ENCODE results near the gene STK26.

Gene STK26

DNA sequence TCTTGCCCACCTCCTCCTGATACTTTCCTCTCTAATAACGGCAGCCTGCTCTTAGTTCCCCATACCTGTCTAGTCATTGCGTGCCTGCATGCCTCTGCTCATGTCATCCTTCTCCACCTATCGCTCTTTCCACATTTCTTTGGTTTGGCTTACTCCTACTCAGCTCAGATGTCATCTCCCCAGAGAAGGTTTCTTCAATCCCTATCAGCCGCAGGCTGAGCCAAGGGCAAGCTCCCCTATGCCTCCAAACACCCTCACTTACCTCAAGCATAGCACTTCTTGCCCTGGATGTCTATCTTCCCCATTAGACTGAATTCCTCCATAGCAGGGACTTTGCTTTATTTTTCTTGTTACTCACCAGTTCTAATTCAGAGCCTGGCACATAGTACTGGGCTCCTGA, 78.1 kb downstream of the STK26 start:
- FAIRE-seq = no peak

DNA sequence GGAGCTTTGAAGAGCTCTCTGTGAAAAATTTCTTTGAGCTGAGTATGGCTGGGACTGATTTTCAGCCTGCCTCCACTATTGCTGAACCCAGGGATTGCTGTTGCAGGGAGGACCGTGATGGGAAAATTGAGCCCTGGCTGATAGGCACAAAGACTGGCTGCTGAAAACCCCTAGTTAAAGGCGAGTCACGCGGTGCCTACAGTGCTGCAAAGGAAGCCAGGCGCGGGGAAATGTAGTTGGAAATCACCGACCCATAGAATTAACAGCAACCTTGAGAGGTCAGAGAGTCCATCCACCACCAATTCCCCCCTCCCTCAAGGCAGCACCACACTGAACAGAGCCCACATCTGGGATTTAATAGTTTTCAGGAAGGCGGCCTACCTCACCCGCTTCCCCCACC, 78.7 kb downstream of the STK26 start:
- no peak for FAIRE-seq

DNA sequence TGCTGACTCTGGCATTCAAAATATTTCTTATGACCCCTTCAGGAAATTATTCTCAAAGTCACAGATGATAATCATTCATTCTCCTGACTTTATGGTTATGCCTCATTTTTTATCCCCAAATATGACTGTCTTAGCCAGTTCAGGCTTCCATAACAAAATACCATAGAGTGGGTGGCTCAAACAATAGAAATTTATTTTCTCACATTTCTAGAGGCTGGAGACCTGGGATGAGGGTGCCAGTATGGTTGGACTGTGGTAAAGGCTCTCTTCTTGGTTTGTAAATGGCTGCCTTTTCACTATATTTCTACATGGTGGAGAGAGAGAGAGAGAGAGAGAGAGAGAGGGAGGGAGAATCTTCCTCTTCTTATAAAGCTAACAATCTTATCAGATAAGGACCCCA, 84.2 kb downstream of the STK26 start:
- FAIRE-seq = no peak

DNA sequence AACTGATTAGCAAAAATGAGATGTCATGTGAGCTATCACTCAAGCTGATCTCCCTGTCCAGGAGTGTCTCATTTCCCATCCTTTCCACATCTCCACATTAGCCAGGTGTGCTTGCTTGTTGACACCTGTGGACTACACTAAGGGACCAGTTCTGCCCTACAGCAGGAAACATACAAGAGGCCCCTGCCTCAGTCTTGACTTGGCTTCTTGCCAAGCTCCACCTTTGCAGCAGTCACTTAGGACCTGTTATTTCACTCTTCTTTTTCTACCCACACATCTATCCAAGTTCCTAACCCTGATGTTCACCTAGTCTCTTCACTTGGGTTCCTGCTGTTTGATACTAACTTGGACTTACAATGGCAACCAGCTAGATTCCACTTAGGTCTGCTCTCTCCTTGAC, 91.5 kb downstream of the STK26 start:
- no peak for FAIRE-seq

DNA sequence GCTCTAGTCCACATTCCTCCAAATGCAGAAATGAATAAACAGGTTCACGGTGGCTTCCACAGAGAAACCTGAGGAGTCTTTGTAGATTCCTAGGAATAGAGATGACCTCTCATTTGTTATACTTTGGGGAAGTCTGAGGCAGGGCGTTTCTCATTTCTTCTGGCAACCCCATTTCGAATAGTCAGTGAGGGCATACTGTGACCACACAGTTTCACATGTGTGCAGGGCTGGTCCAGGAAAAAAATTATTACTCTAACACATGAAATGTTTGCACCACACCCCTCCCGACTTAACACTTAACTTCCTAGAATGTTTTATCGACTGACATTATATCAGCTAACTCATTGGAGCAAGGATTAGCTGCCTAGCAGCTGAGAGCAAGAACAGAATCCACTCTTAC, 92.7 kb downstream of the STK26 start:
- FAIRE-seq = no peak

DNA sequence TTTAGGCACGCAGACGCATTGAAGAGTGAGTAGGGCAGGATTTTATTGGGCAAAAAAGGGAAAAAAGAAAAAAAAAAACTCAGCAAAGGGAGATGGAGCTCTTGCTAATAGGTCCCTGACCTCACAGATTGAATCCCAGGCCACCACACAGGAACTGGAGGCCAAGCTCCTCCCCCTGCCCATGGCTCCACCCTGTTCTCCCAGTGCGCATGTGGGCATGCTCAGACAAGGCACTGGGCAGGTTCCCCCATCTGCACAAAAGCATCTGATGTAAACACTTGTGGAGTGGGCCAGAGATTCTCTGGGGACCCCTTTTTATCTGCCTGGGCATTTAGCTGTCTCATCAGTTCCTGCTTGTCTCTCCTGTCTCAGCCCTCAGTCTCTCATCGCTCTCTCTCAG, 95.3 kb downstream of the STK26 start:
- FAIRE-seq = no peak

DNA sequence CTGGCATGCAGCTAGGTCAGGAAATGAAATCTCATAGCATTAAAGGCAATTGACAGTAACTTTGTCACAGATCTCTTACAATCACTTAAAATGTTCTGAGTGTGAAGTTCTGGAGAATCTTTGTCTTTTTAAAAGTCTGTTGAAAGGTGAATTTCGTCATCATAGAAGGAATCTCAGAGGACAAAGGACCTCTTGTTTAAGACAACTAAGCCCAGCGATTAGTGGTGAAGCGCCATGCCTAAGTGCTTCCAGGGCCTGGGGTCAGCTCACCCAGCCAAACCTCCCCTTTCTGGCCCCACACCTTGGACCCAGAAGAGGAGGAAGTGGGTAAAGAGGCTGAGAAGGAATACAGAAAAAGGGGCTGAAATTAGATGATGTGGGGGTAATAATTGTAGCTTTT, 96.2 kb downstream of the STK26 start:
- no peak for FAIRE-seq

DNA sequence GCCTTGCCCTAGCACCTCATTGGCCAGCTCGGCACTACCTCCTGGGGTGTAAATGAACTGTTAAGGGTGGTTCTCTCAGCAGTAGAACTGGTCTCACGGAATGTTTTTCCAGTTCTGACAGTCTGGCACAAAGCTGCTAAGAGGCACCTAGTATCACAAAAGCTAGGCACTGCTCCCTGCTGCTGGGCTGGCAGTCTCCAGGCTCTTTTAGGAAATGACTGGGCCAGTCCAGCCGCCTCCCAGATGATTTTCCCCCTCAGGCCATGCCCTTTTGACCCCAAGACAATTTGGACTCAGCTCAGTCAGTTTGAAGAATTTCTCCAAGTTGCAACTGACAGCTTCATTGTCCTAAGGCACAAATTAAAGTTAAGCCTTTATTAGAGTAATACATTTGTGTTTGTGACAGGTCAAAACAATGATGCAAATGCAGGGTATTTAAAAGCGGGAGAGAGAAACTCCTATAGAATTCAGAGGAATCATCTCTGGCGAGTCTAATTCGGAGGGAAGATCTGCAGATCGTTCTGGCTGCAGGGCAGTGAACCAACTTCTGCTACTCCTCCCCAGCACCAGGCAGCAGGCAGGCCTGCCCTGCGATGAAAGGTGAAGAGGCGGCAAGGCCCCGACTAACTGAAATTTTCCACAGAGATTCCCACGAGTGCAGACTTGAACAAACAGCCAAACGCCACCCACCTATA, 96.9 kb downstream of the STK26 start:
- no peak for FAIRE-seq

DNA sequence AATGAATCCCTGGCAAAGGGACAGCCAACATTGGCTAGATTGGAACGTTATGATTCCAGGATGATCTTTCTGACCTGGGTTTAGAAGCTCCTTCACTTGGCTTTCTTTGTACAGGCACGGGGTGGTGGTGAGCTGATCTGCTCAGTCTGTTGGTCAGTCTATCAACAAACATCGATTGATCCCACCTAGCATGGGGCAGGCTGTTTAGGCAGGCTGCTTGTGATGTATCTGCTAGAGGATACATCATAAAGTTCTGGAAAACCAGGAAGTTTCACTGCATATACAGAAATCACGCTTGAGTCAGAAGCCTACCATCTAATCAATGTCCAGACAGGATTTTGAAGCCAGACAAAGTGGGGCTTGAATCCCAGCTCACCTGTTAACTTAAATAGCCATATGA, 97.8 kb downstream of the STK26 start:
- FAIRE-seq = no peak

Data from G401.6 (cell line).